VCaP (cell line): ENCODE data around the gene ARHGEF39.

Experiments used
- H3K27ac ChIP-seq: fragments of 450-650 bp; 2 replicates; pipeline ENCODE4 v1.5.1; 2017
- CTCF ChIP-seq: fragments of 450-650 bp; conservative IDR thresholded peaks from 2 replicates; pipeline ENCODE4 v1.5.1; 2017; ENCODE audit warnings: mild to moderate bottlenecking, moderate library complexity

The ARHGEF39 gene

GRCh38 chr9:35669331-35670145 is 4.5 kb upstream of the ARHGEF39 start:
- H3K27ac ChIP-seq, result peak overlapping the region; percentile 55
- TF ChIP-seq CTCF, result no peak

GRCh38 chr9:35667939-35668338 is 2.9 kb upstream of the ARHGEF39 start:
- TF ChIP-seq CTCF, result no peak
- no peak overlapping the region for H3K27ac ChIP-seq

GRCh38 chr9:35666549-35666948 is 1.6 kb upstream of the ARHGEF39 start:
- no peak overlapping the region for H3K27ac ChIP-seq
- no peak for TF ChIP-seq CTCF

GRCh38 chr9:35666045-35666444 is 1.1 kb upstream of the ARHGEF39 start:
- peak overlapping the region; percentile 81; the same call in 1 of the 2 replicates for H3K27ac ChIP-seq
- TF ChIP-seq CTCF, result no peak

GRCh38 chr9:35665471-35665818 is 450 bp upstream of the ARHGEF39 start:
- TF ChIP-seq CTCF, result peak; percentile 8; the same call in 1 of the 2 replicates
- H3K27ac ChIP-seq, result peak overlapping the region; percentile 81

- no peak for TF ChIP-seq CTCF
- H3K27ac ChIP-seq, result no peak overlapping the region
These were observed 2.6 kb downstream of the ARHGEF39 start for GRCh38 chr9:35662437-35662836.

- no peak overlapping the region for H3K27ac ChIP-seq
- TF ChIP-seq CTCF, result no peak
These were observed 3.1 kb downstream of the ARHGEF39 start for GRCh38 chr9:35661756-35662350.
